Immature natural killer cell (primary cell): ENCODE measurements around the gene MECP2. TPM values are rescaled to one million over a fixed set of nuclear protein-coding genes. Genes with fewer than 3 reads are reported as not detected.

ENCODE experiments used
- DNase-seq, 3 donors: peaks; one replicate each; pipeline ENCODE4 v3.0.0; 2022; ENCODE audit warnings: mixed read lengths in 1 of 3
- H3K27ac Mint-ChIP-seq, 6 donors: one replicate each; pipeline ENCODE4 v1.8.0; 2020; ENCODE audit warnings: mixed read lengths in 6 of 6, mild to moderate bottlenecking in 5 of 6, inconsistent platforms in 4 of 6, moderate library complexity in 3 of 6
- H3K27me3 Mint-ChIP-seq, 3 donors: one replicate each; pipeline ENCODE4 v1.8.0; 2020 to 2021; ENCODE audit warnings: low read depth in 3 of 3, mild to moderate bottlenecking in 3 of 3, mixed read lengths in 3 of 3, moderate library complexity in 3 of 3, inconsistent platforms in 1 of 3
- H3K36me3 Mint-ChIP-seq, 3 donors: one replicate each; pipeline ENCODE4 v1.8.0; 2020; ENCODE audit warnings: mixed read lengths in 3 of 3, inconsistent platforms in 2 of 3, mild to moderate bottlenecking in 2 of 3
- H3K4me1 Mint-ChIP-seq, 2 donors: one replicate each; pipeline ENCODE4 v1.8.0; 2020; ENCODE audit warnings: inconsistent platforms in 2 of 2, mild to moderate bottlenecking in 2 of 2, mixed read lengths in 2 of 2, moderate library complexity in 1 of 2
- H3K4me3 Mint-ChIP-seq, 5 donors: one replicate each; pipeline ENCODE4 v1.8.0; 2020; ENCODE audit warnings: mild to moderate bottlenecking in 5 of 5, mixed read lengths in 5 of 5, inconsistent platforms in 3 of 5, moderate library complexity in 3 of 5
- H3K9me3 Mint-ChIP-seq, 6 donors: one replicate each; pipeline ENCODE4 v1.8.0; 2020; ENCODE audit warnings: mild to moderate bottlenecking in 6 of 6, mixed read lengths in 6 of 6, inconsistent platforms in 4 of 6, moderate library complexity in 3 of 6
- polyA plus RNA-seq, 3 donors: library from polyadenylated mRNA; unstranded; fragments of 300-500 nt; fragmentation: Illumina TruSeq; gene quantifications; one replicate each; pipeline ENCODE4 v1.2.3, GENCODE V29; 2021

Gene MECP2
- polyA plus RNA-seq, 3 donors from 2014 or later = 11.4 to 31.5 (median 18.3) TPM

DNA sequence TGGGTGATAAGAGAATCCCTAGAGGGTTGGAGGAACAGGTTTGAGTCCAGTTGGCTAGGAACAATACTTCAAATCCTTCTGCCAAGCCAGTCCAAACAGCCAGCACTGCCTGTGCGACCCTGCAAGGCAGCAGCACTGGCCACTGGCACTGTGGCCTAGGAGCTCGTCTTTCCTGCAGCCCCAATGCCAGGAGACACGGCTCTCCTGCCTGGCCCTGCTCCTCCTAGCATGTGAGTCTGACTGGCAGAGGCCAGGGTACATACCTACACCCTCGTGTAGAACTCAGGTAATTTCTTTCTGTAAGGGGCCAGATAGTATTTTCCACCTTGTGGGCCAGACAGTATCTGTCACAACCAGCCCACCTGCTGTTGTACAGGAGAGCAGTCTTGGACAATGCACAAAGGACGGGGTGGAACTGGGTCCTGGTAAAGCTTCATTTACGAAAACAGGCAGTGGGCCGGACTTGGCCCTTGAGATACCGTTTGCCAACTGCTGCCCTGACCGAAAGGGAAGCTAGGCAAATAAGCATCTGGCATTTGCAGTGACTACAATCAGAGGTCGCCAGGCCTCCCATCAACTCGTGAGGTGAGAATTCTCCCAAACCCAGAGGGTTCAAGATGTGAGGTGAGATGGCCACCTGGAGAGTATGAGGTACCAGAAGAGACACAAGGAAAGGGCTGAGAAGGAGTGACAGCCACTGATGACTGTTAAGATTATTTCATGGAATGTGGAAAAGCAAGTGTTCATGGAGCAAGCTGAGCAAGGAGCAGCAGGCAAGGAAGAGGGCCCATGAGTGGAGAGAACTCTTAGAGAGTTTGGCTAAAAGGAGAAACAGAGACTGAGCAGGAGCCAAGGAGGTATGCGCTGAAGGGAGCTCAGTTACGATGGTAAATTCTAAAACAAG is 48.1 kb downstream of the MECP2 start:
- H3K4me1 Mint-ChIP-seq = peaks cover 23 to 25% of the 10 kb centered on the region in 2 donors
- H3K36me3 Mint-ChIP-seq = peaks cover 0 to 8% (median 0%) of the 10 kb centered on the region in 3 donors
- H3K27me3 Mint-ChIP-seq = peaks cover 2 to 6% (median 4%) of the 10 kb centered on the region in 3 donors
- no peaks in the 10 kb centered on the region for H3K9me3 Mint-ChIP-seq
- no peak overlapping the region for H3K4me3 Mint-ChIP-seq
- H3K27ac Mint-ChIP-seq = peak overlapping the region in 1 of 6 donors; percentile 80
- no peak for DNase-seq

DNA sequence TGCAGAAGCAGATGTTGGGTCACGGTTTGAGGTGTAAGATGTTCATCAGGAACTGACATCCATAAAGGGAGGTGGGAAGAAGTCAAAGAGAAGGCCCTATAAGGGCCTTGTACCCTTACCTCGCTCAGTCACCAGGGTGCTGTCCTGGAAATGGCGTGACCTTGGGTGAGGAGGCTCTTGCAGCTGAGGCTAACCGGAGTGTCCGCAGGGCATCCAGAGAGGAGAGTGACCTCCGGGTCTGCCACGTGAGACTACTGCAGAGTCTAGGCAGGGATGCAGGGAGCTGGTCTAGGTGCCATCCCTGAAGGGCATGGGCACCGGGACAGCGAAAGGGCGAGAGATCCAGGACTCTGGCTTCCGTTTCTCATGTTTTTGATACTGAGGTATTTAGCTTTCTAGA is 49.1 kb downstream of the MECP2 start:
- H3K4me3 Mint-ChIP-seq = no peak overlapping the region

DNA sequence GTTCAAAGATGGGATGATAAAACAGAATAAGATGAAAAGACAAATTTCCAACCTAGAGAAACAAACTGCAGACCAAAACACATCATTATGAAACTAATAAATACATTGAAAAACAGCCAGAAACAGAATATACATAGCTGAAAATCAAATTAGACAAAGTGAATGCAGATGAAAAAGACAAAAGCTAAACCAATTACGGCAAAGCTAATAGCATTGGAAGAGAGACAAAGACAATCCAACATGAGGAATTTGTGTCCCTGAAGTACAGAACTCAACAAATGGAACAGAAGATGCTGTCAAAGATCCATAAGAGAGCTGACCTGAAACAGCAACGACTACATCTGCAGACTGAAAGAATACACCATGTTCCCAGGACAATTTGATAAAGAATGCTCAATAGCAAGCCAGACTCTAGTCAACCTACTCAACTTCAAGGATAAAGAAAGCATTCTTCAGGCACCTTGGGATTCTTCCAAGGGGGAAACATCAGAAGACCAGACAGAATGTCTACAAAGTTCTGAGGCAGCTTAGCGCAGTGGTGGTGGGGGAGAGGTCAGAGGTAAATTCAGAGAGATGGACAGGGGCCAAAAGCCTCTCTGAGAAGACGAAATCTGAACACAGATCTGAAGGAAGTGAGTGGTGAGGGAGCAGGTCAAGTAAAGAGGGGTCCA is 50.4 kb downstream of the MECP2 start:
- Mint-ChIP-seq H3K4me1 (peaks cover 21 to 24% of the 10 kb centered on the region in 2 donors), H3K36me3 (peaks cover 0 to 7% (median 0%) of the 10 kb centered on the region in 3 donors), H3K9me3 (no peaks in the 10 kb centered on the region), H3K4me3 (no peak overlapping the region), H3K27ac (peak overlapping the region; percentile 25 to 69 (median 38)), H3K27me3 (peaks cover 2 to 6% (median 4%) of the 10 kb centered on the region in 3 donors)
- DNase-seq = no peak

More for the DNA sequence above, 49.1 kb downstream of the MECP2 start:
- Mint-ChIP-seq H3K27ac (peak overlapping the region in 3 of 6 donors; percentile 40 to 46 (median 43)), H3K36me3 (peaks cover 0 to 8% (median 0%) of the 10 kb centered on the region in 3 donors), H3K27me3 (peaks cover 2 to 6% (median 5%) of the 10 kb centered on the region in 3 donors), H3K9me3 (no peaks in the 10 kb centered on the region), H3K4me1 (peaks cover 23 to 25% of the 10 kb centered on the region in 2 donors)
- no peak for DNase-seq

DNA sequence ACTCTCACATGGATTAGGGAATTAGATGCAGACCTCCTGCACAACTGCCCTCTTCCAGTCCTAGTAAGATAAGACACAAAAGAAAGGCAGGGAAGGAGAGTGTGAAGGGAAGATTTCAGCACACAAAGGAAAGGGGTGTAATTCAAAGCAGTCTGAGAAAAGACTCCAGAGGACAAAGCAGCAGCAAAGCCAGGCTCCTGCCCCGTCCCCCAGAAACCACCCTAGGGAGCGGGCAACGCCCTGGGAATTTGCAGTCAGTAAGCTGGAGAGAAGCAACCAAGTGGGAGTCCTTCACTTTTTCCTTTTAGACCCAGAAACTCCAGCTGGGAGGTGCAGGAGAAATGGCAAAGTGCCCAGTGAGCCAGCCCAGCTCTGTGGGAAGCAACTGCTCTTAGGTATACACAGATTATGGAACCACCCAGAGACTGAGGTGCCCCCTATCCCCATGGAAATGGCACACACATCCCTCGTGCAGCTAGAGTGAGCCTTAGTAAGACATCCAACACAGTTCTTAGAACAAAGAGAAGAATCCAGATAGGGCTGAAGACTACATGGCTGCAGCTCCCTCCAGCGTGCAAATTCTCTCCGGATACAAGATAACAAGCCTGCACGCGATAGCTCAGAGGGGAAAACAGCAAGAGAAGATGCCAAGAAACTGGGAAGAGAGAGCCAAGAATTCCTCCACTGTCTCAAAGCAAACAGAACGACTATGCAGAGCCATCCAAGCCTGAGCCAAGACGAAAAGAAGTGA is 51.3 kb downstream of the MECP2 start:
- Mint-ChIP-seq H3K36me3 (peaks cover 0 to 3% (median 0%) of the 10 kb centered on the region in 3 donors), H3K27ac (peak overlapping the region in 5 of 6 donors; percentile 7 to 69 (median 55)), H3K4me1 (peaks cover 15 to 22% of the 10 kb centered on the region in 2 donors), H3K4me3 (no peak overlapping the region), H3K9me3 (no peaks in the 10 kb centered on the region), H3K27me3 (peaks cover 6% of the 10 kb centered on the region in 3 donors)
- DNase-seq = no peak

DNA sequence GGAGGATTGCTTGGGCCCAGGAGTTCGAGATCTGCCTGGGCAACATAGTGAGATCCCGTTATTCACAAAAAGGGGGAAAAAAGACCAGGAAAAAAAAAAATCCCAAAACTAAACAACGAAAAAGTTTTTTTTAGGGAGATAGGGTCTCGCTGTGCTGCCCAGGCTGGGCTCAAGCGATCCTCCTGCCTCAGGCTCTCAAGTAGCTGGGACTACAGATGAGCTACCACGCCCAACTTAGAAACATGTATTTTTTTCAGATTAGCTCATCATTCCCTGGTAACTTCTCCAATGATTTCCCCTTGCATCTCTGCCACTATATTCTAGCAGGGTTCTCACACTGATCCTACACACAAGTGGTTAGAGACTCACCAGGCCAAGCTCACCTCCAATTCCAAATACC is 53.4 kb downstream of the MECP2 start:
- peak overlapping the region in 4 of 6 donors; percentile 2 to 50 (median 32) for H3K27ac Mint-ChIP-seq
- DNase-seq = no peak
- H3K4me1 Mint-ChIP-seq = peaks cover 18 to 22% of the 10 kb centered on the region in 2 donors
- peaks cover 4 to 12% (median 6%) of the 10 kb centered on the region in 3 donors for H3K27me3 Mint-ChIP-seq
- no peak overlapping the region for H3K4me3 Mint-ChIP-seq
- H3K36me3 Mint-ChIP-seq = peaks cover 0 to 4% (median 3%) of the 10 kb centered on the region in 3 donors
- H3K9me3 Mint-ChIP-seq = peaks cover 0 to 2% (median 0%) of the 10 kb centered on the region in 6 donors

DNA sequence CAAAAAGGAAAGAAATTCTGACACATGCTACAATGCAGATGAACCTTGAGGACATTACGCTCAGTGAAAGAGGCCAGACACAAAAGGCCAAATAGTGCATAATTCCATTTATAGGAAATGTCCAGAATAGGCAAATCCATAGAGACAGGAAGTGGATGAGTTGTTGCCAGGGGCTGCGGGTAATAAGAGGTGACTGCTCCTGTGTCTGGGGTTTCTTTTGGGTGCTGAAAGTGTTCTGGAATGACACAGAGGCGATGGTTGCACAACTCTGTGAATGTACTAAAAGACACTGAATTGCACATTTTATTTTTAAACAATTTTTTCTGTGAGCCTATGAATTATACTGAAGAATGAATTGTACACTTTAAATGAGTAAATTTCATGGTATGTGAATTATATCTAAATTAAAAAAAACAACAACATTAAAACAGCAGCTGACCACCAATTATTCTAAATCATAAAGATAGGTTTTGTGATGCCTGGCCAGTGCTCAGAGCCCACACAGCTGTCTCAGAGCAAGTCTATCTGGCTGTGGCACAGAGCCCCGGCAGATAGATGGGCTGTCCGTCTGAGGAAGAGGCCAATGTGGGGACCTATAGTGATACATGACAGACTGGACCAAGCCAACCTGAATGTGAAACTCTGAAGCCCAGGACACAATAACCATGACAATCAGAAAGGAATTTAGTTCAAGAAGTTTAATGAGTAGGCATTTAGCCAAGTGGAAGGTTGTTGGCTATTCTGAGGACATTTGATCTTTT is 54.3 kb downstream of the MECP2 start:
- H3K27me3 Mint-ChIP-seq = peaks cover 4 to 16% (median 6%) of the 10 kb centered on the region in 3 donors
- peaks cover 21 to 27% of the 10 kb centered on the region in 2 donors for H3K4me1 Mint-ChIP-seq
- no peak overlapping the region for H3K4me3 Mint-ChIP-seq
- H3K27ac Mint-ChIP-seq = peak overlapping the region in 1 of 6 donors; percentile 76
- peaks cover 0 to 6% (median 4%) of the 10 kb centered on the region in 3 donors for H3K36me3 Mint-ChIP-seq
- no peak for DNase-seq
- peaks cover 0 to 2% (median 0%) of the 10 kb centered on the region in 6 donors for H3K9me3 Mint-ChIP-seq

DNA sequence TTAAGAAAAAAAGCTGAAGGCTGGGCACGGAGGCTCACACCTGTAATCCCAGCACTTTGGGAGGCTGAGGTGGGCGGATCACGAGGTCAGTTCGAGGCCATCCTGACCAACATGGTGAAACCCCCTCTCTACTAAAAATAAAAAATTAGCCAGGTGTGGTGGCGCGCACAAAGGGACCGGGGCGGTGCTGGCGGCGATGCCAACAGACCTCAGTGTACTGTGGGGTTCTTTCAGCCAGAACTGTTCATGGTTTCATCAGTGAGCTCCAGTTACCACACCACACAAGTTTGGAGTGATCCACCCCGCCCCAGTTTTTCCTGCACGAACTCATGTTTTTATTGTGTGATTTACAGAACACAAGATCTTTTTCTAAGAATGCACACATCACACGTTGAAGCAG is 56.7 kb downstream of the MECP2 start:
- Mint-ChIP-seq H3K27me3 (peaks cover 3 to 24% (median 8%) of the 10 kb centered on the region in 3 donors), H3K4me1 (peaks cover 25 to 36% of the 10 kb centered on the region in 2 donors), H3K27ac (peak overlapping the region in 2 of 6 donors; percentile 23 to 55), H3K4me3 (no peak overlapping the region), H3K36me3 (peaks cover 0 to 5% (median 4%) of the 10 kb centered on the region in 3 donors), H3K9me3 (peaks cover 0 to 2% (median 0%) of the 10 kb centered on the region in 6 donors)
- DNase-seq = no peak

DNA sequence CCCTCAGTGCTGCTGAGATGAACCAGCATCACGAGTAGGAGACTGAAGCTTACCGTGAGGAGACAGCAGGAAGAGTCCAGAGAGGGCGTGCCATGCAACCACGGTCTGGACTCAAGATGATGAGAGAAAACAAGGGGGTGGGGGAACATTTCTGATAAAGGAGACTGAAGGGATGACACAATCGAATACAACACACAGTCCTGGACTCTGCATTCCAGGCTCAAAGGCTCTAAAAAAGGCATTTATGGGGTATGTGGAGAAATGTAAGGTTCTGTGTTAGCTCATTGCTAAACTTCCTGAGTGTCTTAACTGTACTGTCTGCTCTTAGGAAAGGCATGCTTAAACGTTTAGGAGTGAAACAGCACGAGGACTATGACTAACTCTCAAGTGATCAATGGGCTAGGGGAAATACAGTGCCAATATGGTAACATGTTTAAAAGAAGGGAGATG is 57.2 kb downstream of the MECP2 start:
- peaks cover 0 to 4% (median 2%) of the 10 kb centered on the region in 3 donors for H3K36me3 Mint-ChIP-seq
- no peak for DNase-seq
- H3K27me3 Mint-ChIP-seq = peaks cover 2 to 24% (median 9%) of the 10 kb centered on the region in 3 donors
- peaks cover 23 to 38% of the 10 kb centered on the region in 2 donors for H3K4me1 Mint-ChIP-seq
- no peak overlapping the region for H3K4me3 Mint-ChIP-seq
- peaks cover 0 to 2% (median 0%) of the 10 kb centered on the region in 6 donors for H3K9me3 Mint-ChIP-seq
- H3K27ac Mint-ChIP-seq = peak overlapping the region in 4 of 6 donors; percentile 13 to 68 (median 35)

DNA sequence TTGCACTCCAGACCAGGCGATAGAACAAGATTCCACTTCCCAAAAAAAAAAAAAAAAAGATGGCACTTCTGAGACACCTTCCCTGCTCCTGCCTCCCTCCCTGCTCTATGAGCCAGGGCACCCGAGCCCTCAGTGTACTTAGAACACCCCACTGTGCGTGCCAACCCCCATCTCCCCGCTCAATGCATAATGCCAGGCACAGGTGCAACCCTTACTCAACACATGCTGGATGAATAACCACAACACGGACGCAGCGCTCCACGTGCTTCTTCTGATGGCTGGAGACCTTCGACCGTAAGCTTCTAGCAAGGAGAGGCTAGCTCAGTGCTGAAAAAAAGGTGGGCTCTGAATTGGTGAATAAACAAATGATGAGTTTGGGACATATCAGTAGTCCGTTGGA is 57.9 kb downstream of the MECP2 start:
- peaks cover 2 to 24% (median 9%) of the 10 kb centered on the region in 3 donors for H3K27me3 Mint-ChIP-seq
- DNase-seq = no peak
- peaks cover 25 to 44% of the 10 kb centered on the region in 2 donors for H3K4me1 Mint-ChIP-seq
- H3K36me3 Mint-ChIP-seq = peaks cover 0 to 4% (median 2%) of the 10 kb centered on the region in 3 donors
- H3K4me3 Mint-ChIP-seq = no peak overlapping the region
- peaks cover 0 to 2% (median 0%) of the 10 kb centered on the region in 6 donors for H3K9me3 Mint-ChIP-seq
- peak overlapping the region in 3 of 6 donors; percentile 24 to 68 (median 24) for H3K27ac Mint-ChIP-seq

DNA sequence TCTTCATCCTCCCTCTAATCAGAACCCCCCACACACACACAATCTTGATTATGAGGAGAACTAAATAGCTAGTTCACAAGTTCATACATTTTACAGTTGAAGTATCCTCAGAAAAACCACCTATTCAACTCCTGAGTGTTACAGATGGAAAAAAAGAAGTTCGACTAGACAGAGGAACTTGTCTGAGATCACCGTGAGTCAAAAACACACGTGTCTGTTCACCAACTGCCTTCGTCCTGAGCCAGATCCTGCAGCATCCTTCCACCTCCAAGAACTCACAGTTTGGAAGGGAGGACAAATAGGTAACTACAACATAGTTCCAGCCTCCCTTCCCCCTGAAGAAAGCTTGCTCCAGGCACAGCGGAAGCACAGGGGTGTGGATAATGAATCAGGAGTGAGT is 58.9 kb downstream of the MECP2 start:
- peaks cover 0 to 2% (median 0%) of the 10 kb centered on the region in 6 donors for H3K9me3 Mint-ChIP-seq
- DNase-seq = no peak
- no peak overlapping the region for H3K4me3 Mint-ChIP-seq
- peaks cover 0 to 4% (median 2%) of the 10 kb centered on the region in 3 donors for H3K36me3 Mint-ChIP-seq
- H3K4me1 Mint-ChIP-seq = peaks cover 25 to 45% of the 10 kb centered on the region in 2 donors
- peak overlapping the region in 1 of 6 donors; percentile 1 for H3K27ac Mint-ChIP-seq
- H3K27me3 Mint-ChIP-seq = peaks cover 4 to 24% (median 8%) of the 10 kb centered on the region in 3 donors

DNA sequence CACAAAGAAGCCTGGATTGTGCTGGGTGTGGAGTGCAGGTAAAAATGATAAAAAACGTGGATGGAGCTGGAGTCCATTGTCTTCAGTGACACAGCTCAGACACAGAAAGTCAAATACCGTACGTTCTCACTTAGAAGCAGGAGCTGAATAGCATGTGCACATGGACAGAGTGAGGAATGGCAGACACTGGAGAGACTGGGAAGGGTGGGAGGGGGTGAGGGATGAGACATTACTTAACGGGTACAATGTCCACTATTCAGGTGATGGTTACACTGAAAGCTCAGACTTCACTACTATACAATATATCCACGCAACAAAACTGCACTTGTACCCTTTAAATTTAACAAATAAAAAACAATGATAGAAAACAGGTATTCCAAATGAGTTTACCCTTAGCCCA is 59.8 kb downstream of the MECP2 start:
- Mint-ChIP-seq H3K9me3 (peaks cover 0 to 2% (median 0%) of the 10 kb centered on the region in 6 donors), H3K27ac (peak overlapping the region in 1 of 6 donors; percentile 27), H3K36me3 (peaks cover 0 to 4% (median 2%) of the 10 kb centered on the region in 3 donors), H3K27me3 (peaks cover 4 to 26% (median 8%) of the 10 kb centered on the region in 3 donors), H3K4me1 (peaks cover 25 to 45% of the 10 kb centered on the region in 2 donors), H3K4me3 (no peak overlapping the region)
- no peak for DNase-seq

DNA sequence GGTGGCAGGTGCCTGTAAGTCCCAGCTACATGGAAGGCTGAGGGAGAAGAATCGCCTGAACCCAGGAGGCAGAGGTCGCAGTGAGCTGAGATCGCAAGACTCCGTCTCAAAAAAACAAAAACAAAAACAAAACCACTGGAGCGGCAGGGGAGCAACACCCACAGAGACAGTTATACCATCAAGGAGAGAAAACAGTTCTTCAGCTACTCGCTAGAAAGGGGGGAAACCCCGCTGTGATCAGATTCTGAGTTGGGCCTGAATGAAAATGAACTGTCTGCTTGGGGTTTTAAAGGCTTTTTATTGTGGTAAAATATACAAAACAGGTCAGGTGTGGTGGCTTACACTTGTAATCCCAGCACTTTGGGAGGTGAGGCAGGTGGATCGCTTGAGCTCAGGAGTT is 61.0 kb downstream of the MECP2 start:
- Mint-ChIP-seq H3K27me3 (peaks cover 6 to 23% (median 8%) of the 10 kb centered on the region in 3 donors), H3K27ac (peak overlapping the region in 5 of 6 donors; percentile 29 to 92 (median 52)), H3K4me1 (peaks cover 25 to 41% of the 10 kb centered on the region in 2 donors), H3K4me3 (peak overlapping the region in 1 of 5 donors; percentile 4), H3K9me3 (peaks cover 0 to 2% (median 0%) of the 10 kb centered on the region in 6 donors), H3K36me3 (peaks cover 0 to 8% (median 6%) of the 10 kb centered on the region in 3 donors)
- DNase-seq = no peak
